ENCODE results near the gene TBX21. TPM values are rescaled to one million over a fixed set of nuclear protein-coding genes. Genes with fewer than 3 reads are reported as not detected.

TBX21 gene
- total RNA-seq, 1 experiment from 2014 or later: not detected

DNA sequence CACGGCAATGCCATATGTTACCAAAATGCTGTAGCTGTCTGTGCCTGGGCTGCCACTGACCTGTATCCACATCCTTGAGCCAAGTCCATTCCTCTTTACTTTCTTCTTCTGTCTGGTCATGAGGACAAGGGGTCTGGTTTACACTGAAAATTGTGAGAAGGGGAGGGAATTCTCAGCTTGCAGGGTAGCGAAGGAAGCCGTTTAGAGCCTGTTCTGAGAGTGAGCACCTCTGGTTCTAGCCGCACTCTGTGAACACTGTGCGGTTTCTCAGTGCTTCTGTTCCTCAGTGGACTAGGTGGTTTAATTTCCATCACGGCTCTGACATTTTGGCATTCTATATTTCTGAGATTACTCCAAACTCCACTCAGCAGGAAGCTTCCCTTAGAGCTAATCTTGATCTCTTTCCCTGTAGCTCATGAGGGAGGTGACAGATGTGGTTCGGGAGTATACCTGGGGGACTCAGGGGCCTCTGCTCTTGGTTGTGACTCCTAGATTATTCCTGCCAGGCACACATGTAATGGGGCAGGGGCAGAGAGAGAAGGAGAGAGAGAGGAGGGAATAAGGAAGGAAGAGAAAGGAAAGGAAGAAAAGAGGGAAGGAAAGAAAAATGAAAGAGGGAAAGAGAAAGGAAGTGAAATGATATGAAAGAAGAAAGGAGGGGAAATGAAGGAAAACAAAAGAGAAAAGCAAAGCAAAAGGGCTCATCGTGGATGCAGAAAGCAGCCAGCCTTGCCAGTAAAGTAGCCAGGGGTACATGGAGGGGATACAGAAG lies 14.2 kb upstream of the TBX21 start:
- Histone ChIP-seq H3K79me2 (ENCODE audit: low read length) (no peaks in the 10 kb centered on the region), H3F3A (ENCODE audit: low read length, unreplicated experiment) (no peaks in the 10 kb centered on the region), H3K27ac (ENCODE audit: low read length) (no peak overlapping the region), H3K4me2 (ENCODE audit: low read length) (peak overlapping the region; percentile 48), H3K36me3 (ENCODE audit: low read depth, low read length) (no peaks in the 10 kb centered on the region), H2AFZ (ENCODE audit: low read length) (no peak overlapping the region), H3K9me3 (ENCODE audit: low read length) (no peaks in the 10 kb centered on the region), H3K9me2 (replicated peaks; ENCODE audit: low read length) (no peaks in the 10 kb centered on the region), H4K20me1 (ENCODE audit: low read length) (no peaks in the 10 kb centered on the region), H3K9ac (ENCODE audit: low read length) (no peak overlapping the region), H3K4me3 (ENCODE audit: low read length) (peak overlapping the region; percentile 1; the same call in 1 of the 2 replicates), H3K27me3 (ENCODE audit: low read length) (0 out of 2 replicates have a peak, but pooled peaks cover 1% of the 10 kb centered on the region), H3K4me1 (ENCODE audit: insufficient read depth, low read length) (peaks cover 42% of the 10 kb centered on the region)
- BruUV-seq (replicated peaks): no TSS peak
- ATAC-seq: no peak
- intact Hi-C loops (cut with micrococcal nuclease): no loop called here
- DNase-seq: no peak
- TF ChIP-seq EZH2phosphoT487 (IDR thresholded peaks at IDR 0.05; ENCODE audit: borderline replicate concordance, low read length) (no peak), EZH2 (IDR thresholded peaks at IDR 0.05; ENCODE audit: low read length, unreplicated experiment) (no peak)
- TF ChIP-seq, protein P1, sequence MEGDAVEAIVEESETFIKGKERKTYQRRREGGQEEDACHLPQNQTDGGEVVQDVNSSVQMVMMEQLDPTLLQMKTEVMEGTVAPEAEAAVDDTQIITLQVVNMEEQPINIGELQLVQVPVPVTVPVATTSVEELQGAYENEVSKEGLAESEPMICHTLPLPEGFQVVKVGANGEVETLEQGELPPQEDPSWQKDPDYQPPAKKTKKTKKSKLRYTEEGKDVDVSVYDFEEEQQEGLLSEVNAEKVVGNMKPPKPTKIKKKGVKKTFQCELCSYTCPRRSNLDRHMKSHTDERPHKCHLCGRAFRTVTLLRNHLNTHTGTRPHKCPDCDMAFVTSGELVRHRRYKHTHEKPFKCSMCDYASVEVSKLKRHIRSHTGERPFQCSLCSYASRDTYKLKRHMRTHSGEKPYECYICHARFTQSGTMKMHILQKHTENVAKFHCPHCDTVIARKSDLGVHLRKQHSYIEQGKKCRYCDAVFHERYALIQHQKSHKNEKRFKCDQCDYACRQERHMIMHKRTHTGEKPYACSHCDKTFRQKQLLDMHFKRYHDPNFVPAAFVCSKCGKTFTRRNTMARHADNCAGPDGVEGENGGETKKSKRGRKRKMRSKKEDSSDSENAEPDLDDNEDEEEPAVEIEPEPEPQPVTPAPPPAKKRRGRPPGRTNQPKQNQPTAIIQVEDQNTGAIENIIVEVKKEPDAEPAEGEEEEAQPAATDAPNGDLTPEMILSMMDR (conservative IDR thresholded peaks at IDR 0.05; ENCODE audit: low read depth, low read length): no peak
- POLR2A ChIA-PET (ENCODE audit: unreplicated experiment): interaction anchor here (0.7 kb wide), 1 partner anchor 143 kb away, joined by 3 read pairs; no protein-coding TSS in a partner anchor
- CTCF ChIA-PET: no interaction called here

DNA sequence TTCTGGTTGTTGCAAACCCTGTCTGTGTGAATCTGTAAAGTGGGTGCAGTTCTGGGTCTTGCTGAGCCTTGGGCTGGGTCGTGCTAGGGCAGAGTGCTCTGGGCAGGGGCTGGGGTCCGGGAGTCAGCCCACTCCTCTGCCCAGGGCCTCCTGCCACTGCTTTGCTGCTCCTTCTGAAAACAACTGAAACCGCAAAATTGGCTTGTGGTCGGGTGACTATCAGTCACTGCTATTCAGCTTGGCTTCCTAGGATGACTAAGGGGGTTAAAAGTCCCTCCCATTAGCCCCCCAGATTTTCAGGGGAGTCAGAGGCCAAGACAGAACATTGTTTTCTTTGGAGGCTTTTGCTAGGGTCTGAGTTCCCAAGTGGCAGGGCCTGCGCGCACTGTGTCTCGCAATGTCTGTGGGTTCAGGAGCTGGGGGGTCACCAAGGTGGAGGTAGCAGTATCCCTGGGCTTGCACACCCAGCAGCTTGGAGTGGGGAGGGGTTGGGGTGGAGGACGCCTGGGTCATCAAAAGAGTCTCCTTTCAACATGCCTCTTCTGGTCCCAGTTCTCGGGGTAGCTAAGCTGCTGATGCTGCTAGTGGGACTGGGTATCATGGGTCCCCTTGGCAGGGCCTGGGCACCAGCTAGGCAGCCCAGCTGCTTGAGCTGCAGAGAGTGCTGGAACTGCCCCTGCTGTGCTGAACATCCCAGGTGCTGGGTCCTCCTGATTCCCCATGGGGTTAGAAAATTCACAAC lies 13.5 kb upstream of the TBX21 start:
- no peaks in the 10 kb centered on the region for H4K20me1 ChIP-seq (ENCODE audit: low read length)
- peaks cover 42% of the 10 kb centered on the region for H3K4me1 ChIP-seq (ENCODE audit: insufficient read depth, low read length)
- no peak for TF ChIP-seq EZH2phosphoT487 (IDR thresholded peaks at IDR 0.05; ENCODE audit: borderline replicate concordance, low read length)
- TF ChIP-seq EZH2 (IDR thresholded peaks at IDR 0.05; ENCODE audit: low read length, unreplicated experiment): no peak
- TF ChIP-seq, protein P1 (conservative IDR thresholded peaks at IDR 0.05; ENCODE audit: low read depth, low read length): no peak
- H3K79me2 ChIP-seq (ENCODE audit: low read length): no peaks in the 10 kb centered on the region
- no peaks in the 10 kb centered on the region for H3K36me3 ChIP-seq (ENCODE audit: low read depth, low read length)
- ChIA-PET CTCF (no interaction called here), POLR2A (ENCODE audit: unreplicated experiment) (interaction anchor here (0.7 kb wide), 1 partner anchor 143 kb away, joined by 3 read pairs; no protein-coding TSS in a partner anchor)
- no peak overlapping the region; the same call in 1 of the 2 replicates for H3K27ac ChIP-seq (ENCODE audit: low read length)
- H3K9ac ChIP-seq (ENCODE audit: low read length): no peak overlapping the region
- intact Hi-C loops (cut with micrococcal nuclease): no loop called here
- no peaks in the 10 kb centered on the region for H3F3A ChIP-seq (ENCODE audit: low read length, unreplicated experiment)
- no TSS peak for BruUV-seq (replicated peaks)
- ATAC-seq: peak; percentile 74
- H3K4me2 ChIP-seq (ENCODE audit: low read length): peak overlapping the region; percentile 48
- peak; percentile 92 for DNase-seq
- H3K4me3 ChIP-seq (ENCODE audit: low read length): peak overlapping the region; percentile 1; the same call in 1 of the 2 replicates
- H3K27me3 ChIP-seq (ENCODE audit: low read length): no peaks in the 10 kb centered on the region
- H2AFZ ChIP-seq (ENCODE audit: low read length): no peak overlapping the region
- no peaks in the 10 kb centered on the region for H3K9me3 ChIP-seq (ENCODE audit: low read length)
- H3K9me2 ChIP-seq (replicated peaks; ENCODE audit: low read length): no peaks in the 10 kb centered on the region
